HG03432 (cell line): Measurements from ENCODE around the gene ELL2.

Experiments used
- ATAC-seq: cut with Tn5 transposase; IDR thresholded peaks from one replicate; pipeline ENCODE4 v1.9.1; 2021; ENCODE audit warnings: mild to moderate bottlenecking, moderate library complexity; ENCODE audit not compliant: unreplicated experiment

Gene ELL2

GRCh38 chr5:95956900-95957293 is 4.8 kb downstream of the ELL2 start:
- no peak for ATAC-seq

DNA sequence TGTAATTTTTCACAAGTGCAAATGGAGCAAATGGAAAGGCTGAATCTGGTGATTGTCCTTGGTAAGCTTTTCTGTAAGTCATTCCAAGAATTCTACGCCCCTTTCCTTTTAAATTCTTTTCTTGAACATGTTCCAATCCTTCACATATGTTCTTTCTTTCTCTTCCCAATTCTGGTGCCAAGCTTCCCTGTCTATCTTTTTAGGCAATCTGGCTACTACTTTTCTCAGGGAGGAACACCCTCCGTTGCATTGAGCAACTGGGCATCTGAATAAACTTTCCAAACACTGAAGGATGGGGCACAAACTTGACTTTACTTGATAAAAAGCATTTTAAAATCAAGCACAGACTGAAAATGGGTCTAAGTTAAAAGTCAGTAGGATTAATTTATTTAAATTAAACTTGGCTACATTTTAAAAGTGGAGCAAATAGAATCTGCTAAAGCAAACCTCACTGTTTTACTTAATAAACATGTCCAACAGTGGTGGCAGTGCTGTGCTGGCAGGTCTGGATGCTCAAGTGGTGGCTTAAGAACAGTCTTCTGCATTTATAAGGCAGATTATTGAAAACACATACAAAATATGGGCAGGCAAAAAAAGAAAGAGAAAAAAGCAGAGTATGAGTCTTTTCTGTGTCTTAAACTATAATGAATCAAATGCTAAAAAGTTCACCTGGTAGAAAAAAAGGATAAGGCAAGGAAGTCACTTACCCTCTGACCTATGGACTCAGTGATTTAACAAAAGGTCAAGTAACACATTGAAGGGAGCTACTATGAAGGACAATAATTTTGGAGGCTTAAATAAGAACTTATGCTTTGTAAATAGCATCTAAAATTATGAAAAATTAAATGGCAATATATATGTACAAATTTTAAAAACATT is 5.4 kb downstream of the ELL2 start:
- ATAC-seq, result no peak

- no peak for ATAC-seq
Measured at GRCh38 chr5:95954716-95955115, 6.9 kb downstream of the ELL2 start.

DNA sequence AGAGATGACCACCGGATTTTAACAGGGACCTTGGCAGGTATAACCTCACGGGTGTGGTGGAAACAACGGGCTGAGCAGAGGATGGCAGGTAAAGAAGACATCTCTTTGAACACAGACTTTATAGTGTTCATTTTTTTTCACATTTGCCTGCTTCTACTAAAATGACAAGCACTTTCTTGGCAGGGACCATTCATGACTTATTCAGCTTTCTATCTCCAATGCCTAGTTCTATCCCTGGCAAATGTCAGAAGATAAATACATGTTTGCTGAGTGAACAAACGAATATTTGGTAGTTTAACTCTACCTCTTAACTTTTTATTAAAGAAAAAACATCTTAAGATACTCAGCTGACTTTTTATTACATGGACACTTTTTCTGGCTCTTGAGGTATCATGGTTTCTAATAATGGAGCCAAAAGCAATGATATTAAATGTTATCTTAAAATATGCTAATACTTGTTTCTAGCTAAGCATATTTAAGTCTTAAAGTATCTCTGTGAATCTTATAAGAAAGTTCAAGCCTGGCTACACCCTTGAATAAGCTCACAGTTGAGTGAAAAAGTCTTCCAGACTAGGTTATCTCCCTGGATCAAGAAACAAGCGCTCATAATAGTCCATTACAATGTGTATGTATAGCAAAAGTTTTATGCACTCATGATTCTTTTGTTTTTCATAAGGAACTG is 8.5 kb downstream of the ELL2 start:
- ATAC-seq, result no peak

- no peak for ATAC-seq
Measured at GRCh38 chr5:95951916-95952315, 9.7 kb downstream of the ELL2 start.

GRCh38 chr5:95949810-95950209 is 11.8 kb downstream of the ELL2 start:
- ATAC-seq, result peak; percentile 86

GRCh38 chr5:95948631-95949030 is 13.0 kb downstream of the ELL2 start:
- ATAC-seq, result no peak

GRCh38 chr5:95946451-95946850 is 15.2 kb downstream of the ELL2 start:
- no peak for ATAC-seq

DNA sequence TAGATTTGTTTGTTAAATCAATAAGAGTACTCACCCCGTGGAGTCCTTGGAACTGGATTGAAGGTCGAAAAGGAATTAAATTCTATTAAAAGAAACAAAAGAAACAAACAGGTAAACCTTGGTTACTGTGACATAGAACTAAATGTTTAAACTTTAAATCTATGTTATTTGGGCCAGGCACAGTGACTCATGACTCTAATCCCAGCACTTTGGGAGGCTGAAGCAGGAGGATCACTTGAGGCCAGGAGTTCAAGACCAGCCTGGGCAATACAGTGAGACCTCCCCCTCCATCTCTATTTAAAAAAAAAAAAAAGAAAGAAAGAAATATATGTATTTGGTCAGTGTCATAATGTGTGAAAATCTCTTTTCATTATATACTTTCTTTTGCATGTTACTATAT is 18.7 kb downstream of the ELL2 start:
- no peak for ATAC-seq

- ATAC-seq, result no peak
Measured at GRCh38 chr5:95942414-95942813, 19.2 kb downstream of the ELL2 start.

DNA sequence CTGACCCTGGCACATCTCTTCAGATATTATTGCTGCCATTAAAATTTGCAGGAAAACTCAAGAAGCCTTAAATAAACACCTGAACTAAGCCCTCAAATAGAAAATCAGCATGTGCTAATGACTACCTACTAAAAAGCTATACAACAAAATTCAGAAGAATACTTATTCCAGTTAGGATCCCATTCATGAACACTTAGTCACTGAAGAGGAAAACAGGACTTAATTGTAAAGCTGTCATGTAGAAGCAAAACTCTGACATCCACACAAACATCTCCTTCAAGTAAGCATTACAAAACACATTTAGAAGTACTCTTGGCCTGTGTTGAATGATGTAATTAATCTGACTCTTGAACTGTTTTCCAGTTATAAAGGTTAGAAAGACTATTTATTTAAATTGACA is 19.9 kb downstream of the ELL2 start:
- ATAC-seq, result no peak

- ATAC-seq, result no peak
Measured at GRCh38 chr5:95940758-95941682, 20.6 kb downstream of the ELL2 start.

DNA sequence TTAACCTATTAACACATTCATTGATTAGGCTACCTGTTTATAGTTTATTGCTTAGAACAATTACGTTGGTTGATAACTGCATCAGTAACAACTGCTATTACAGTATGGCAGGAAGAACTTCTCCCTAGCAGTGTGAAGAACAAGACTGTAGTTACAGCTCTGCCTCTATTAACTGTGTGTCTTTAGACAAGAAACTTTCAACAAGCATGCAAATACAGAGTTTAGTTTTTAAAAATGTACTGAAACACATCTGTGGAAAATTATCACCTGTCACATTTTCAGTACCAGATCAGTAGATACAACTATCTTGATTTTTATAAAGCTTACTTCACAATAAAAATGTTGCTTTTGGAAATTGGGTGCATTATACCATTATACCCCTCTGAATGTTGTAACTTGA is 22.2 kb downstream of the ELL2 start:
- ATAC-seq, result peak; percentile 71

DNA sequence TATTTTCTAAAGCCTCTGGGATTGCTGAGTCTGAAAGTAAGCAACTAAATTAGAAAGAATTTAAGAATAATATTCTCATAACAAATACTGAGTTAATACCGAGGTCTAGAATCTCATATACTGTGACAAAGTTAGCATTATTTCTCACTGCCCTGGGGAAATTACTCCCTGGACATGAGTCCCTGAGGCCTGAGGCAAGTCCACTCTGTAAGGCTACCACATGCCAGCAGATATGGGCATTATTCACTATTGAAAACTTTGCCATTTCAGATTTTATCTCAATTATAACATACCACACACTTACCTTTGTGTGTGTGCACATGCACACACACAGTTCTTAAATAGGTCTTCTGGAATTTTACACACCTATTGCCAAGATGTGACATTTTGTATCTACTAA is 22.9 kb downstream of the ELL2 start:
- ATAC-seq, result no peak

- no peak for ATAC-seq
Measured at GRCh38 chr5:95938347-95938746, 23.3 kb downstream of the ELL2 start.

GRCh38 chr5:95937607-95938152 is 24.0 kb downstream of the ELL2 start:
- ATAC-seq, result no peak

DNA sequence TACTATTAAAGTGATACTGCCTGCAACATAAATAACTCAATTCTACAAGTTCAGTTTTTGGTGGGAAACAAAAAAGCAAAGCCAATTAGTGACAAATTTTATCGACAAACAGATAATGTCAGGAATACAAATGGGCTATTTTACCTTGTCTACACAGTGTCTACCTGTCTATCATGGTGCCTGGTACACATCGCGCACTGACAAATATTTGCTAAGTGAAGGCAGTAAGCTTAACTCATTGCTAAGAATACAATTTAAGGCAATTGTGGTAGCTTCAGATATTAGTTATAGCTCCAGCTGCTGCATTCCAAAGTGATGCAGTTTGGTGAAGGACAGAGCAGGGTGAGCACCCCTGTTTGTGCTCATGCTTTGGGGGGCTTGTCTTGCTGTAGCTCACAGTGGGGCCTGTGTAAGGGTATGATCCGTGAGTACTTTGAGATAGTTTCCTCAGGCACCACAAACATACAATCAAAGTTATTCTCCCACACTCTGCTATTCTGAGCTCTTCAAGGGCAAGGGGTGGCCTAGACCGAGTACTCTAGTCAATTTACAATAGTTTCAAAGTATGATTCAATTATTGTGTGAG is 24.7 kb downstream of the ELL2 start:
- no peak for ATAC-seq

GRCh38 chr5:95935553-95936100 is 26.0 kb downstream of the ELL2 start:
- no peak for ATAC-seq

GRCh38 chr5:95934207-95934804 is 27.3 kb downstream of the ELL2 start:
- ATAC-seq, result peak; percentile 45

DNA sequence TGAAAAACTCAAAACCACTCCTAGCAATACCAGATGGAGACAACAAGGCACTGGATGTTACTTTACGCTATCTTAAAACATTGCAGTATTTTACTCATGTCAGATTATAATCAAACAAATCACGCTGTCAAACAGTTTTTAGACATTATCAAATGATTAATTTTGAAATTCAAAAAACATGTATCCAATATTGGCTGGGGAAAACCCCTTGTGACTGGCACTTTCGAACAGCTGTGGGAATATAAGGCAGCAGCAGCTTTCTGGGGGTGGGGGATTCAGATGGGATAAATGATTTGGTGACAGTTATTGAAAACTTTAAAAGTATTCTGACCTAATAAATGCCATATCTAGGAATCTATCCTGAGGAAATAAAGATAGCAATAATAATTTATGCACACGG is 28.7 kb downstream of the ELL2 start:
- no peak for ATAC-seq
